IMR-90 (cell line): ENCODE measurements around the gene ABCA10. TPM values are rescaled to one million over a fixed set of nuclear protein-coding genes. Genes with fewer than 3 reads are reported as not detected.
"Not testable (repeated sequence)": the region's sequence is repeated elsewhere in the genome, so short reads cannot be mapped to it uniquely, and the experiment has no call there.

ENCODE experiments used
- ATAC-seq: fragments of 200-7000 bp; cut with Tn5 transposase; 2 replicates; pipeline ENCODE4 v1.9.1; 2020; ENCODE audit warnings: low read depth, mild to moderate bottlenecking, moderate library complexity
- BruUV-seq: library from RNA; stranded (reverse); fragments of 400-500 nt; replicated peaks from 2 replicates; lab custom pipeline; 2021; lab: Mats Ljungman, UMichigan
- CTCF ChIA-PET: fragments of 300-600 bp; formaldehyde crosslinking; extraction: SDS; loops from one replicate; lab custom pipeline; 2021; ENCODE audit warnings: antibody characterized with exemption; lab: Yijun Ruan, JAX
- POLR2A ChIA-PET: fragments of 300-600 bp; sonication (Branson Sonifier 250); formaldehyde crosslinking; loops from one replicate; lab custom pipeline; 2022; ENCODE audit warnings: antibody characterized with exemption; ENCODE audit not compliant: unreplicated experiment; lab: Charles Lee
- DNase-seq: peaks from one replicate; pipeline ENCODE4 v3.0.0; 2013
- H2AFZ ChIP-seq: replicated peaks from 2 replicates; pipeline ENCODE3; 2013; ENCODE audit warnings: low read length, mild to moderate bottlenecking; ENCODE audit not compliant: poor library complexity
- H2AK5ac ChIP-seq: 2 replicates; pipeline ENCODE4 v1.6.1; 2013; ENCODE audit warnings: low read depth, low read length, inconsistent platforms
- H2AK9ac ChIP-seq: replicated peaks from 2 replicates; pipeline ENCODE3; 2013; ENCODE audit warnings: mild to moderate bottlenecking, low read depth, low read length, moderate library complexity; ENCODE audit not compliant: poor library complexity
- H2BK120ac ChIP-seq: 2 replicates; pipeline ENCODE4 v1.6.1; 2013; ENCODE audit warnings: low read depth, low read length, inconsistent platforms
- H2BK15ac ChIP-seq: 3 replicates; pipeline ENCODE4 v1.6.1; 2013; ENCODE audit warnings: low read depth, low read length, inconsistent platforms
- H2BK20ac ChIP-seq: 2 replicates; pipeline ENCODE4 v1.6.1; 2013; ENCODE audit warnings: low read depth, mild to moderate bottlenecking, inconsistent platforms, low read length, moderate library complexity
- H2BK5ac ChIP-seq: 2 replicates; pipeline ENCODE4 v1.6.1; 2013; ENCODE audit warnings: mild to moderate bottlenecking, low read depth, low read length, inconsistent platforms; ENCODE audit not compliant: poor library complexity, severe bottlenecking
- H3K14ac ChIP-seq: replicated peaks from 2 replicates; pipeline ENCODE4 v1.6.1; 2013; ENCODE audit warnings: low read depth, low read length, inconsistent platforms
- H3K18ac ChIP-seq: 2 replicates; pipeline ENCODE4 v1.6.1; 2013; ENCODE audit warnings: low read depth, low read length, control low read depth
- H3K23ac ChIP-seq: 2 replicates; pipeline ENCODE4 v1.6.1; 2013; ENCODE audit warnings: low read depth, low read length, inconsistent platforms
- H3K27ac ChIP-seq: 2 replicates; pipeline ENCODE4 v1.5.1; 2013; ENCODE audit warnings: mild to moderate bottlenecking, control low read depth, low read length; ENCODE audit not compliant: insufficient read depth
- H3K27me3 ChIP-seq: 2 replicates; pipeline ENCODE4 v1.6.1; 2013; ENCODE audit warnings: low read length; ENCODE audit not compliant: control insufficient read depth, insufficient read depth
- H3K36me3 ChIP-seq: 2 replicates; pipeline ENCODE4 v1.6.1; 2013; ENCODE audit warnings: low read length, mixed read lengths; ENCODE audit not compliant: control insufficient read depth, insufficient read depth
- H3K4ac ChIP-seq: 2 replicates; pipeline ENCODE4 v1.6.1; 2013; ENCODE audit warnings: low read depth, low read length, inconsistent platforms
- H3K4me1 ChIP-seq: 2 replicates; pipeline ENCODE4 v1.6.1; 2013; ENCODE audit warnings: low read length, mixed read lengths; ENCODE audit not compliant: control insufficient read depth, insufficient read depth
- H3K4me2 ChIP-seq: 2 replicates; pipeline ENCODE4 v1.6.1; 2013; ENCODE audit warnings: low read depth, mild to moderate bottlenecking, control low read depth, low read length, moderate library complexity
- H3K4me3 ChIP-seq: 2 replicates; pipeline ENCODE4 v1.5.1; 2013; ENCODE audit warnings: low read depth, mild to moderate bottlenecking, control low read depth, low read length, moderate library complexity; ENCODE audit not compliant: insufficient read depth
- H3K56ac ChIP-seq: 2 replicates; pipeline ENCODE4 v1.6.1; 2013; ENCODE audit warnings: low read length, inconsistent platforms; ENCODE audit not compliant: insufficient read depth; ENCODE audit errors: extremely low read depth
- H3K79me1 ChIP-seq, 2 experiments: 2 replicates each; pipeline ENCODE4 v1.6.1; 2013; ENCODE audit warnings: low read length in 2 of 2, inconsistent platforms in 1 of 2, low read depth in 1 of 2
- H3K9ac ChIP-seq: 2 replicates; pipeline ENCODE4 v1.6.1; 2013; ENCODE audit warnings: low read depth, low read length, control low read depth
- H3K9me1 ChIP-seq: 2 replicates; pipeline ENCODE4 v1.6.1; 2013; ENCODE audit warnings: low read length, inconsistent platforms; ENCODE audit not compliant: insufficient read depth
- H3K9me3 ChIP-seq: 2 replicates; pipeline ENCODE4 v1.6.1; 2013; ENCODE audit warnings: low read length; ENCODE audit not compliant: control insufficient read depth, insufficient read depth
- H4K20me1 ChIP-seq: 2 replicates; pipeline ENCODE4 v1.6.1; 2013; ENCODE audit warnings: low read length, inconsistent platforms; ENCODE audit not compliant: insufficient read depth
- H4K5ac ChIP-seq: 2 replicates; pipeline ENCODE4 v1.6.1; 2013; ENCODE audit warnings: mild to moderate bottlenecking, low read depth, low read length, control low read depth
- H4K8ac ChIP-seq, 2 experiments: 2 replicates each; pipeline ENCODE4 v1.6.1; 2013; ENCODE audit warnings: low read depth in 2 of 2, low read length in 2 of 2, control low read depth in 1 of 2, inconsistent platforms in 1 of 2
- H4K91ac ChIP-seq: 2 replicates; pipeline ENCODE4 v1.6.1; 2013; ENCODE audit warnings: low read depth, low read length, inconsistent platforms; ENCODE audit not compliant: insufficient read depth
- WGBS, 2 experiments: methylation state at CpG; one replicate each; pipeline versions ENCODE4 v1.1.5 to v1.1.7; 2013; ENCODE audit warnings: missing lambda C conversion rate in 2 of 2; ENCODE audit not compliant: insufficient read length in 1 of 2; ENCODE audit errors: extremely low coverage in 2 of 2; 5-methylcytosine and 5-hydroxymethylcytosine counted together
- dilution Hi-C: fragments of 300-500 bp; cut with HindIII; formaldehyde crosslinking; loops from one replicate; pipeline ENCODE4 v1.14.3; 2018; ENCODE audit warnings: low sequenced_read_pairs; ENCODE audit not compliant: unreplicated experiment
- in situ Hi-C: fragments of 300-500 bp; cut with MboI; formaldehyde crosslinking; loops from 3 replicates; pipeline ENCODE4 v1.14.3; 2019; ENCODE audit warnings: low sequenced_read_pairs, inconsistent platforms, mixed read lengths
- intact Hi-C: fragments of 100-400 bp; cut with micrococcal nuclease; formaldehyde crosslinking; loops from 2 replicates; pipeline ENCODE4 v1.10.0; 2022
- polyA plus RNA-seq, 3 experiments: library from polyadenylated mRNA; depleted of rRNA; stranded (reverse); fragments of >200 nt; gene quantifications; 2 replicates each; pipeline ENCODE4 v1.2.3, GENCODE V29; 2012; ENCODE audit warnings: low replicate concordance in 1 of 3
- total RNA-seq: library from RNA; depleted of rRNA; stranded (reverse); fragments of >200 nt; gene quantifications from 2 replicates; pipeline ENCODE4 v1.2.3, GENCODE V29; 2012

Gene ABCA10
- total and polyA plus RNA-seq, 2 of the 4 experiments (the other 2 are of a cell fraction), result under 0.01 to 0.03 TPM

DNA sequence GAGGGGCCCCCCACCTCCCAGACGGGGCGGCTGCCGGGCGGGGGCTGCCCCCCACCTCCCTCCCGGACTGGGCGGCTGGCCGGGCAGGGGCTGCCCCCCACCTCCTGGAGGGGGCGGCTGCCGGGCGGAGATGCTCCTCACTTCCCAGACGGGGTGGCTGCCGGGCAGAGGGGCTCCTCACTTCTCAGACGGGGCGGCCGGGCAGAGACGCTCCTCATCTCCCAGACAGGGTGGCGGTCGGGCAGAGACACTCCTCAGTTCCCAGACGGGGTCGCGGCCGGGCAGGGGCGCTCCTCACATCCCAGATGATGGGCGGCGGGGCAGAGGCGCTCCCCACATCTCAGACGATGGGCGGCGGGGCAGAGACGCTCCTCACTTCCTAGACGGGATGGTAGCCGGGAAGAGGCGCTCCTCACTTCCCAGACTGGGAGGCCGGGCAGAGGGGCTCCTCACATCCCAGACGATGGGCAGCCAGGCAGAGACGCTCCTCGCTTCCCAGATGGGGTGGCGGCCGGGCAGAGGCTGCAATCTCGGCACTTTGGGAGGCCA, 32.4 kb downstream of the ABCA10 start:
- BruUV-seq, H3K79me1 ChIP-seq, H2BK5ac ChIP-seq, H3K4me1 ChIP-seq, H3K4ac ChIP-seq, H3K36me3 ChIP-seq, H3K27me3 ChIP-seq, dilution Hi-C loops, DNase-seq, H4K5ac ChIP-seq, POLR2A ChIA-PET, H2BK120ac ChIP-seq, intact Hi-C loops, H3K14ac ChIP-seq, H4K8ac ChIP-seq, H4K91ac ChIP-seq, H2BK20ac ChIP-seq, ATAC-seq, H3K9me3 ChIP-seq, H3K4me3 ChIP-seq, H3K27ac ChIP-seq, H2AFZ ChIP-seq, H2BK15ac ChIP-seq, H3K23ac ChIP-seq, H2AK5ac ChIP-seq, H3K9me1 ChIP-seq, H3K9ac ChIP-seq, H3K56ac ChIP-seq, in situ Hi-C loops, CTCF ChIA-PET, H4K20me1 ChIP-seq, H3K4me2 ChIP-seq, H3K18ac ChIP-seq, H2AK9ac ChIP-seq: not testable (repeated sequence)
- WGBS, 2 experiments, result no CpG with 5 or more reads among the region's 40 CpGs
